GM18502 (cell line): ENCODE results near the gene ACRV1.
"Not testable (repeated sequence)": the region's sequence is repeated elsewhere in the genome, so short reads cannot be mapped to it uniquely, and the experiment has no call there.

ENCODE experiments used
- ATAC-seq: cut with Tn5 transposase; IDR thresholded peaks from one replicate; pipeline ENCODE4 v1.9.1; 2021; ENCODE audit warnings: mild to moderate bottlenecking; ENCODE audit not compliant: unreplicated experiment, poor library complexity

ACRV1 gene

GRCh38 chr11:125680747-125681146 is at the start of gene ACRV1:
TSS of gene ACRV1 (minus strand) at chr11:125680847. CDS start at chr11:125680780, 67 bp downstream.
- no peak for ATAC-seq

GRCh38 chr11:125728969-125729368 is 48.3 kb upstream of the ACRV1 start:
- no peak for ATAC-seq

GRCh38 chr11:125724125-125724524 is 43.5 kb upstream of the ACRV1 start:
- ATAC-seq: no peak

- ATAC-seq: no peak
These were observed 40.1 kb upstream of the ACRV1 start for GRCh38 chr11:125720781-125721180.

GRCh38 chr11:125704686-125705085 is 24.0 kb upstream of the ACRV1 start:
- not testable (repeated sequence) for ATAC-seq

GRCh38 chr11:125701858-125702621 is 21.4 kb upstream of the ACRV1 start:
- ATAC-seq: no peak

- ATAC-seq: no peak
These were observed 20.5 kb upstream of the ACRV1 start for GRCh38 chr11:125701018-125701610.

- no peak for ATAC-seq
These were observed 14.3 kb upstream of the ACRV1 start for GRCh38 chr11:125694951-125695350.

- ATAC-seq: no peak
These were observed 12.2 kb upstream of the ACRV1 start for GRCh38 chr11:125692887-125693286.

- no peak for ATAC-seq
These were observed 9.4 kb upstream of the ACRV1 start for GRCh38 chr11:125690006-125690405.

- ATAC-seq: no peak
These were observed 8.7 kb upstream of the ACRV1 start for GRCh38 chr11:125689274-125689859.

- ATAC-seq: no peak
These were observed 8.0 kb upstream of the ACRV1 start for GRCh38 chr11:125688632-125689031.

GRCh38 chr11:125688066-125688465 is 7.4 kb upstream of the ACRV1 start:
- no peak for ATAC-seq

GRCh38 chr11:125685228-125685627 is 4.6 kb upstream of the ACRV1 start:
- no peak for ATAC-seq

GRCh38 chr11:125679837-125680236 is 810 bp downstream of the ACRV1 start:
- ATAC-seq: no peak

GRCh38 chr11:125679397-125679796 is 1.2 kb downstream of the ACRV1 start:
- no peak for ATAC-seq

GRCh38 chr11:125675196-125675595 is 5.5 kb downstream of the ACRV1 start:
- ATAC-seq: no peak

GRCh38 chr11:125674210-125674609 is 6.4 kb downstream of the ACRV1 start:
- no peak for ATAC-seq

GRCh38 chr11:125671561-125671960 is 9.1 kb downstream of the ACRV1 start:
- ATAC-seq: no peak

GRCh38 chr11:125670172-125670571 is 10.5 kb downstream of the ACRV1 start:
- ATAC-seq: no peak

GRCh38 chr11:125667151-125667550 is 13.5 kb downstream of the ACRV1 start:
- ATAC-seq: no peak

- no peak for ATAC-seq
These were observed 16.7 kb downstream of the ACRV1 start for GRCh38 chr11:125663910-125664309.
